Activated CD8-positive, alpha-beta memory T cell treated with anti-CD3 and anti-CD28 coated beads, Interleukin-2, amount 50 U/mL, for 1 hour (primary cell): ENCODE results near the gene IKZF3.

Experiments
- DNase-seq: peaks from one replicate; pipeline ENCODE4 v3.0.0-alpha.2; 2020; ENCODE audit errors: extremely low read depth

IKZF3 gene

GRCh38 chr17:39816272-39816671, 47.8 kb downstream of the IKZF3 start:
- no peak for DNase-seq

DNA sequence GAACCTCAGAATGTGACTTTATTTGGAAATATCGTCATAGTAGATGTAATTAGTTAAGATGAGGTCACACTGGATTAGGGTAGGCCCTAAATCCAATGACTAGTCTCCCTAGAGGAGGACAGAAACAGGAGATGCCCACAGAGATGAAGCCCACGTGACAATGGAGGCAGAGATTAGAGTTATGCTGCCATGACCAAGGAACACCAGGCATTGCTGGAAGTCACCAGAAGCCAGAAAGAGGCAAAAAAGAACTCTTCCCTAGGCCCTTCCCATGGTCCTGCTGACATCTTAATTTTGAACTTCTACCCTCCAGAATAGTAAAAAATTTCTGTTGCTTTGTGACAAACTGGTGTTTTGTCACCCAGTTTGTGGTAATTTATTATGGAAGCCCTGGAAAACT, 49.6 kb downstream of the IKZF3 start:
- DNase-seq: no peak

- peak; percentile 59 for DNase-seq
These were observed 50.5 kb downstream of the IKZF3 start for GRCh38 chr17:39813631-39814030.

GRCh38 chr17:39812466-39812865, 51.6 kb downstream of the IKZF3 start:
- DNase-seq: no peak

GRCh38 chr17:39810939-39811728, 53.0 kb downstream of the IKZF3 start:
- no peak for DNase-seq

GRCh38 chr17:39809221-39809620, 54.9 kb downstream of the IKZF3 start:
- DNase-seq: no peak

DNA sequence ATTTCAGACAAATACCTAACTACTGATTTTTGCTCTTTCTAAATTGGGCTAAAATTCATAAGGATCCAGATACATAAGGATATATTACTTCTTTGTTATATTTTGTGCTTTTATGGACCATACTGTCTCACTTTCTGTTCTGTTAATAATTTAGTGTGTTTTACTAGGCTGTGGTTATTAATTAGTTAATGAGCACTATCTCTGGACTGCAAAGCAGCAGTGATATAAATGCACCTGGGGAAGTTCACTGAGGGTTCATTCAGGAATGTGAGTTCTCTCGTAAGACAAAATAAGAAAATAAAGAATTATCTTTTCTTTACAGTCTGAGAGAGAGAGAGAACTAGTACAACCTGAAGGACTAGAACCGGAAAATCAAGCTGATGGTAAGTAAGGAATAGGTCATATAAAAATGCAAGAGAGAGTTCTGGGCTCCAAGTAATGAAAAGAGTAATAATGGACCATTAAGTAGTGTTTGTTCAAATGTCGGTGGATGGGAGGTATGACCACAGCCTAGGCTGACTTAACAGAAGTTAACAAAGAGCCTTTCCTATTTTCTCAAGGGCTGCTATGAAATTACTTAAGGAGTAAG, 55.6 kb downstream of the IKZF3 start:
- no peak for DNase-seq

DNA sequence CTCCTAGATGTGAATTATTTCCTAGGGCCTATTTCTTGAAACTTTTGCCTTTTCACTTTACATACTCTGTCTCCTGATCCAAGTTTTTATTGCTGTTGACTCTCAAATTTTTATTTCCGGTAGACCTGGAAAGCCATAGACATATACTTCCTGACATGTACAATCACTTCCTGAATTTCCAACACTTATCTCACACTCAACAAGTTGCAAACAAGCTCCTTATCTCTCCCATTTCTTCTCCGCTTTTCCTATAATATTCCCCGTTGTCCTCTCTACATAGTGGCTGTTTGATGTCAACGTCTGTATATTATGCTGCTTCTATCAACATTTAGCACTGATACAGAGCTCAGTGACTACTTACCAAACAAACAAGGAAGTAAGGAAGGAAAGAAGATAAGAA, 59.3 kb downstream of the IKZF3 start:
- DNase-seq: no peak

GRCh38 chr17:39801055-39801454, 63.1 kb downstream of the IKZF3 start:
- DNase-seq: no peak

DNA sequence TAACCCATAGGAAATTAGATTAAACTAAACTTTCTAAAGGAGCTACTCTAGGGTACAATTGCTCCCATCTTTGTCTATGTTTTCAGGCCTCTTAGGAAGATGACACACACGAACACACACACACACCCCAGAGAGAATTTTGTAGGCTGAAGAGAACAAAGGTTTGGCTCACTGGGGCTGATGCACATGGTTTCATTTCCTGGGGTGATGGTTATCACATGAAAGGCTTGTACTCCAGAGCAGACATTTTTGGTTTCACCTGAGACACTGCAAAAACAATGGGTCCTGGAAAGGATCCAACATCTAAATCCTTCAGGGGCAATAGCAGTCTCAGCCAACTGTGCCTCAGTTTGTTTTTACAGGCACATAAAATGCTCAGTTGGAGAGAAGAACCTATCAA, 63.6 kb downstream of the IKZF3 start:
- DNase-seq: peak; percentile 40

DNA sequence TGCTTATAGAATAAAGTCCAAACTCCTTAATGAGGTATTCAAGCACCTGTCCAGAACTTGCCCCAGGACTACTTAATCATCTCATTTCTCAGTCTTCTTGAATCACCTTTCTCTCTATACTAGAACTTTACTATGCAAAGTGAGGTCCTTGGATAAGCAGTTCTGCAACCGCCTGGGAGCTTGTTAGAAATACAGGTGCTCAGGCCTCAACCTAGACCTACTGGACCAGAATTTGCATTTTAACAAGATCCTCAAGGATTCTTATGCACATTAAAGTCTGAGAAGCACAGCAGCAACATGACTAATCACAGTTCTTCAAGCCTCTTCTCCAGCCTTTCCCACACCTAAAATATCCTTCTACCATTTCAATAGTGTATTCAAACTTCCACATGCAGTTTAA, 64.7 kb downstream of the IKZF3 start:
- DNase-seq: no peak

- DNase-seq: no peak
These were observed 69.7 kb downstream of the IKZF3 start for GRCh38 chr17:39794249-39794970.

DNA sequence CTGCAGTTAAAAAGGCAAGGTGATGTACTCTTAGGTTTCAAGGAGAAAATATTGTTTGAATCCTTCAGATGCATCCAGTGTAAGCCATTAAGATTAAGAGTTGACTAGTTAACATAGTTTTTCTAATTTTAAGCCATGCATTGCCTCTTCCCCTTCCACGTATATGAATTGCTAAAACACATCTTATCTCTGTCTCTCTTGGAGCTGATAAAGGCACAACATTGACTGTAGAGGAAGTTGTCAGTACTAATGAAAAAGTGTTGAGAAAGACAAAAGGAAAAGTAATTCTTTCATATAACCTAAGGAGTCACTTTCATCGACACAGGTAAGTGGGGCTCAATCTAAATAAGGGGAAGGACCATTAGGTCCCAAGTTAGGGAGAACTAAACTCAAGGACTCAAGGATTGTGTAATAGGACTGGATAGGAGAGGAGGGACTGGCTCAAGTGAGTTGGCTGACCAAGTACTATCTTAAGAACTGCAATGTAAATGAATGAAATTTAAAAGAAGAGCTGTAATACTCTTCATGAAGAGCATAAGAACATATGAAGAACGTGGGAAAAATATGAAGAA, 70.7 kb downstream of the IKZF3 start:
- DNase-seq: no peak

DNA sequence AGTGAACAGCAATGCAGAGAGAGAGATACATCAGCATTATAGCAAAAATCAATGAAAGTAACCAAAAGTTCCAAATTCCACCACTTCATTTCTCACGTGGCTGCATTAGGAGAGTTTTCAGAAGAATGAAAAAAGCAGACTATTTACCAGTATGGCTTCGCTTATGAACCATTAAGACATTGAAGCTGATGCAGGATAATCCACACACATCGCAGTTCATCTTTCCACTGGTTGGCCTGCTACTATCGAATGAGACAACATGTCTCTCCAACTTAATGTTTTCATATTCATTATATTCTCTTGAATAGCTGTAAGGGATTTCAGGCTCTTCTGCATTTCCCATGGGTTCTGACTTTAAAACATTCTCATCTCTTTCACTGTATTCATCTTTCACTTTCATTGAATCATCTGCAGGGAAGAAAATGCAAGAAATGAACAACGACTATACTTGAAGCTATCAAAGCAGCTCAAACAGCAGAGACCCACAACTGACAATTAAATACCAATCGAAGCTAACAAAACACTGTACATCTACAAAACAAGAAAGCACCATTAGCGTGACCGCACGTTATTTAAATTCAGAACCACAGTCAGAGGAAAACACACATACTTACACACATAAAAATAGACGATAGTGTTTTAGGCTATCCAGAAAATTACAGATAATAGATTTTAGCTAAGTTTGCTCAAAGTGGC, 71.4 kb downstream of the IKZF3 start:
- DNase-seq: no peak

GRCh38 chr17:39791111-39791992, 72.8 kb downstream of the IKZF3 start:
- DNase-seq: no peak

GRCh38 chr17:39787743-39788484, 76.2 kb downstream of the IKZF3 start:
- no peak for DNase-seq

DNA sequence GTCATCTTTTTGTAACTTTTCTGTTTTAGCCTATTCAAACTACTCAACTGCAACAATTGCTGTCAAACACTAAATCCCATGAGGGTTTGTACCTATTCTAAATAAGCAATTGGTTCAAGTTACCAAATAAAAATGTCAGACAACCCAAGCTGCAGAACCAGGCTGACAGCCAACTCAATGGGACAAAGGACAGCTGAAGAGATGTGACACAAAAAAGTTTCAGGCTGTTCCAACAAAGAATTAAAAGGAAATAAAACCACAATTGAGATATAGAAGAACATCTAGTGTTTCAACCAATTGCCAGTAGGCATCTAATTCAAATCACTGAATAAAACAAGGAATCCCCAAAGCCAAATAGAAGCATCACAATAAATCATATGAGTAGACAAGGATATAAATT, 77.1 kb downstream of the IKZF3 start:
- no peak for DNase-seq

- DNase-seq: no peak
These were observed 81.1 kb downstream of the IKZF3 start for GRCh38 chr17:39782980-39783379.

- no peak for DNase-seq
These were observed 81.6 kb downstream of the IKZF3 start for GRCh38 chr17:39782481-39782880.

GRCh38 chr17:39781861-39782213, 82.3 kb downstream of the IKZF3 start:
- no peak for DNase-seq
